Neural progenitor cell (in vitro differentiated cells): ENCODE results near the gene OLFML2A. TPM values are rescaled to one million over a fixed set of nuclear protein-coding genes. Genes with fewer than 3 reads are reported as not detected.

ENCODE experiments used
- DNase-seq: peaks from one replicate; pipeline ENCODE4 v3.0.0-alpha.2; 2016; ENCODE audit warnings: low spot score
- H2AFZ ChIP-seq: fragments of 200-600 bp; sonication (generic); replicated peaks from 2 replicates; pipeline ENCODE4 v1.6.1; 2016; ENCODE audit warnings: antibody characterized with exemption
- H3F3A ChIP-seq: fragments of 200-600 bp; sonication (generic); 2 replicates; pipeline ENCODE4 v1.6.1; 2016; ENCODE audit warnings: antibody characterized with exemption, low read depth
- H3K27ac ChIP-seq: fragments of 200-600 bp; sonication (generic); 2 replicates; pipeline ENCODE4 v1.5.1; 2016; ENCODE audit warnings: mild to moderate bottlenecking
- H3K27me3 ChIP-seq: fragments of 200-600 bp; sonication (generic); 2 replicates; pipeline ENCODE4 v1.6.1; 2016; ENCODE audit warnings: mild to moderate bottlenecking, moderate library complexity
- H3K36me3 ChIP-seq: fragments of 200-600 bp; sonication (generic); 2 replicates; pipeline ENCODE4 v1.5.1; 2016
- H3K4me1 ChIP-seq: fragments of 200-600 bp; sonication (generic); 2 replicates; pipeline ENCODE4 v1.6.1; 2016; ENCODE audit warnings: mixed run types
- H3K4me2 ChIP-seq: fragments of 200-600 bp; sonication (generic); 2 replicates; pipeline ENCODE4 v1.6.1; 2016
- H3K4me3 ChIP-seq: fragments of 200-600 bp; sonication (generic); 2 replicates; pipeline ENCODE4 v1.5.1; 2016
- H3K79me2 ChIP-seq: fragments of 200-600 bp; sonication (generic); 2 replicates; pipeline ENCODE4 v1.6.1; 2016; ENCODE audit warnings: low read depth
- H3K9ac ChIP-seq: fragments of 200-600 bp; sonication (generic); 2 replicates; pipeline ENCODE4 v1.6.1; 2016
- H3K9me3 ChIP-seq: fragments of 200-600 bp; sonication (generic); 2 replicates; pipeline ENCODE4 v1.5.1; 2016; ENCODE audit warnings: low read depth
- H4K20me1 ChIP-seq: fragments of 200-600 bp; sonication (generic); 2 replicates; pipeline ENCODE4 v1.6.1; 2016; ENCODE audit warnings: low read depth
- H3K27ac Mint-ChIP-seq: 3 replicates; pipeline ENCODE4 v1.8.0; 2021; ENCODE audit warnings: mixed read lengths
- H3K27me3 Mint-ChIP-seq: 2 replicates; pipeline ENCODE4 v1.8.0; 2022; ENCODE audit warnings: low read depth, mild to moderate bottlenecking, inconsistent platforms, moderate library complexity, mixed read lengths; ENCODE audit not compliant: insufficient read depth
- H3K36me3 Mint-ChIP-seq: 3 replicates; pipeline ENCODE4 v1.8.0; 2021; ENCODE audit warnings: mixed read lengths
- H3K4me1 Mint-ChIP-seq: 3 replicates; pipeline ENCODE4 v1.8.0; 2021; ENCODE audit warnings: mixed read lengths
- H3K4me3 Mint-ChIP-seq: 3 replicates; pipeline ENCODE4 v1.8.0; 2021; ENCODE audit warnings: mild to moderate bottlenecking, moderate library complexity, mixed read lengths
- H3K9me3 Mint-ChIP-seq: 3 replicates; pipeline ENCODE4 v1.8.0; 2020; ENCODE audit warnings: mixed read lengths
- EZH2 ChIP-seq: fragments of 200-600 bp; sonication (generic); IDR thresholded peaks from 2 replicates; pipeline ENCODE4 v1.6.1; 2017; ENCODE audit warnings: antibody characterized with exemption, mild to moderate bottlenecking, moderate library complexity
- EZH2phosphoT487 ChIP-seq: fragments of 200-600 bp; sonication (generic); IDR thresholded peaks from 2 replicates; pipeline ENCODE4 v1.6.1; 2017; ENCODE audit warnings: antibody characterized with exemption
- total RNA-seq: library from RNA; depleted of rRNA; stranded (reverse); fragments of >200 nt; gene quantifications from 2 replicates; pipeline ENCODE4 v1.2.3, GENCODE V29; 2015; ENCODE audit warnings: low replicate concordance
- TF ChIP-seq, protein P1 (sequence below): fragments of 200-600 bp; sonication (generic); IDR thresholded peaks from 2 replicates; pipeline ENCODE4 v1.5.1; 2017; ENCODE audit warnings: antibody characterized with exemption, mild to moderate bottlenecking

Gene OLFML2A
- total RNA-seq, 1 donor from 2014 or later: 3.1 TPM

DNA sequence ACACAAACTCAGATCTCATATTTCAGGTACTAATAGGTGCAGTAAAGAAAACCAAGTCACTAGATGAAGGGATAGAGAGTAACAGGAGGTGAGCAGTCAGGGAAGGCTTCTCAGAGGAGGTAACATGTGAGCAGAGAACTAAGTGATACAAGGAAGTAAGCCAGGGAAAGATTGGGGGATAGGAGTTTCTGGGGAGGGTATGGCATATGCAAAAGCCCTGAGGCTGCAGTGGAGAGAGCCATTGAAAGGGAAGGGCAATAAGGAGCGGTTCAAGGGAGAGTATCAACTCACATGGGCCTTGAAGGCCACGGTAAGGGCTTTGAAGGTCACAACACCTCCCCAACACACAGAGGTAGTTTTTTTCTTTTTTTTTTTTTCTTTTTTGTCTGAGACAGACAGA, 6.9 kb downstream of the OLFML2A start:
- no peak for TF ChIP-seq EZH2
- TF ChIP-seq EZH2phosphoT487: no peak
- TF ChIP-seq, protein P1, sequence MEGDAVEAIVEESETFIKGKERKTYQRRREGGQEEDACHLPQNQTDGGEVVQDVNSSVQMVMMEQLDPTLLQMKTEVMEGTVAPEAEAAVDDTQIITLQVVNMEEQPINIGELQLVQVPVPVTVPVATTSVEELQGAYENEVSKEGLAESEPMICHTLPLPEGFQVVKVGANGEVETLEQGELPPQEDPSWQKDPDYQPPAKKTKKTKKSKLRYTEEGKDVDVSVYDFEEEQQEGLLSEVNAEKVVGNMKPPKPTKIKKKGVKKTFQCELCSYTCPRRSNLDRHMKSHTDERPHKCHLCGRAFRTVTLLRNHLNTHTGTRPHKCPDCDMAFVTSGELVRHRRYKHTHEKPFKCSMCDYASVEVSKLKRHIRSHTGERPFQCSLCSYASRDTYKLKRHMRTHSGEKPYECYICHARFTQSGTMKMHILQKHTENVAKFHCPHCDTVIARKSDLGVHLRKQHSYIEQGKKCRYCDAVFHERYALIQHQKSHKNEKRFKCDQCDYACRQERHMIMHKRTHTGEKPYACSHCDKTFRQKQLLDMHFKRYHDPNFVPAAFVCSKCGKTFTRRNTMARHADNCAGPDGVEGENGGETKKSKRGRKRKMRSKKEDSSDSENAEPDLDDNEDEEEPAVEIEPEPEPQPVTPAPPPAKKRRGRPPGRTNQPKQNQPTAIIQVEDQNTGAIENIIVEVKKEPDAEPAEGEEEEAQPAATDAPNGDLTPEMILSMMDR: no peak
- Histone ChIP-seq H3K4me1 (peaks cover 15% of the 10 kb centered on the region), H3K4me3 (no peak overlapping the region), H3K4me2 (no peak overlapping the region), H3K79me2 (no peaks in the 10 kb centered on the region), H3K9ac (no peak overlapping the region), H4K20me1 (no peaks in the 10 kb centered on the region), H3K27me3 (no peaks in the 10 kb centered on the region), H3K27ac (no peak overlapping the region), H2AFZ (no peak overlapping the region), H3K9me3 (no peaks in the 10 kb centered on the region), H3K36me3 (no peaks in the 10 kb centered on the region), H3F3A (peaks cover 7% of the 10 kb centered on the region)
- Mint-ChIP-seq H3K27ac (no peak overlapping the region), H3K27me3 (peaks cover 6% of the 10 kb centered on the region), H3K4me3 (no peak overlapping the region), H3K9me3 (no peaks in the 10 kb centered on the region), H3K4me1 (peaks cover 13% of the 10 kb centered on the region), H3K36me3 (no peaks in the 10 kb centered on the region)
- no peak for DNase-seq

DNA sequence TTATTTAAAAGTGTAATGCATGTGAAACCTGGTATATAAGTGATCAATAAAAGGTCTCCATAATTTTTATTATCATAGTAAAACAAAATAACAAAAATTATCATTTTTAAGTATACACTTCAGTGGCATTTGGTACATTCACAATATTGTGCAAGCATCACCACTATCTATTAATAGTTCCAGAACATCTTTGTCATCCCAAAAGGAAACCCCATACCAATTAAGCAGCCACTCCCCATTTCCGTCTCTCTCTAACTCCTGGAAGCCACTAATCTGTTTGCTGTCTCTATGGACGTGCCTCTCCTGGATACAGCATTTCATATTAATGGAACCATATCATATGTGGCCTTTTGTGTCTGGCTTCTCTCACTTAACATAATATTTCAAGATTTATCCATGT, 7.6 kb downstream of the OLFML2A start:
- no peaks in the 10 kb centered on the region for H3K79me2 ChIP-seq
- no peak overlapping the region for H3K4me3 Mint-ChIP-seq
- H3K4me1 Mint-ChIP-seq: peaks cover 6% of the 10 kb centered on the region
- H3K4me2 ChIP-seq: no peak overlapping the region
- no peaks in the 10 kb centered on the region for H3K36me3 ChIP-seq
- H3K9me3 ChIP-seq: no peaks in the 10 kb centered on the region
- H3K9me3 Mint-ChIP-seq: no peaks in the 10 kb centered on the region
- no peaks in the 10 kb centered on the region for H3K27me3 ChIP-seq
- H3K36me3 Mint-ChIP-seq: no peaks in the 10 kb centered on the region
- H3K9ac ChIP-seq: no peak overlapping the region
- peaks cover 3% of the 10 kb centered on the region for H3K27me3 Mint-ChIP-seq
- DNase-seq: no peak
- TF ChIP-seq, protein P1: no peak
- TF ChIP-seq EZH2phosphoT487 (no peak), EZH2 (no peak)
- no peak overlapping the region for H3K27ac Mint-ChIP-seq
- H3K4me3 ChIP-seq: no peak overlapping the region
- no peak overlapping the region for H3K27ac ChIP-seq
- peaks cover 8% of the 10 kb centered on the region for H3K4me1 ChIP-seq
- no peak overlapping the region for H2AFZ ChIP-seq
- no peaks in the 10 kb centered on the region for H4K20me1 ChIP-seq
- H3F3A ChIP-seq: peaks cover under 1% of the 10 kb centered on the region

DNA sequence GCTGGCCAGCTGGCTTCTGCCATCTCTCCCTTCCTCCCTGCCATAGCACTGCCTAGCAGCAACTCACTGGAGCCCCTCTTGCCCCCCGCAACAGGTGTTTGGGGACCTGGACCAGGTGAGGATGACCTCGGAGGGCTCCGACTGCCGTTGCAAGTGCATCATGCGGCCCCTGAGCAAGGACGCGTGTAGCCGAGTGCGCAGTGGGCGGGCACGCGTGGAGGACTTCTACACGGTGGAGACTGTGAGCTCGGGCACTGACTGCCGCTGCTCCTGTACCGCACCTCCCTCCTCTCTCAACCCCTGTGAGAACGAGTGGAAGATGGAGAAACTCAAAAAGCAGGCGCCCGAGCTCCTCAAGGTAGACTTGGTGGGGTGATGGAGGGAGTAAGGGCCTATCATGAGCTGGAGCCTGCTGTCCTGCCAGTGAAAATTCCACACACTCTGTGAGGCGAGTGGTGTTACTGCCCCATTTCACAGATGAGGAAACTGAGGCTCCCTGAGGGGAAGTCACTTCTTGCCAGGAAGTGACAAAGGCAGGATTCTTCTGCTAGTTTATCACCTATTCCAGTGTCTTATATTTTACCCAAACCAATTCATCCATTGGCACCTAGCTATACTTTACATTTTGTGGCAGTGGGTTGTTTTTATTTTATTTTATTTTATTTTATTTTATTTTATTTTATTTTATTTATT, 10.1 kb downstream of the OLFML2A start:
- Mint-ChIP-seq H3K36me3 (no peaks in the 10 kb centered on the region), H3K27ac (no peak overlapping the region), H3K9me3 (no peaks in the 10 kb centered on the region), H3K4me3 (no peak overlapping the region), H3K27me3 (peaks cover 1% of the 10 kb centered on the region), H3K4me1 (no peaks in the 10 kb centered on the region)
- H4K20me1 ChIP-seq: no peaks in the 10 kb centered on the region
- no peak overlapping the region for H3K9ac ChIP-seq
- no peaks in the 10 kb centered on the region for H3K27me3 ChIP-seq
- H2AFZ ChIP-seq: no peak overlapping the region
- no peaks in the 10 kb centered on the region for H3K36me3 ChIP-seq
- H3K4me1 ChIP-seq: no peaks in the 10 kb centered on the region
- H3K4me3 ChIP-seq: no peak overlapping the region
- no peaks in the 10 kb centered on the region for H3K9me3 ChIP-seq
- TF ChIP-seq EZH2 (no peak), EZH2phosphoT487 (no peak)
- TF ChIP-seq, protein P1: no peak
- no peak for DNase-seq
- no peaks in the 10 kb centered on the region for H3K79me2 ChIP-seq
- H3F3A ChIP-seq: no peaks in the 10 kb centered on the region
- H3K27ac ChIP-seq: no peak overlapping the region
- no peak overlapping the region for H3K4me2 ChIP-seq
